CD14-positive monocyte (primary cell): ENCODE results near the gene PRSS50. TPM values are rescaled to one million over a fixed set of nuclear protein-coding genes. Genes with fewer than 3 reads are reported as not detected.

Source experiments
- DNase-seq, 3 donors: peaks; one replicate each; pipeline ENCODE4 v3.0.0-alpha.2; 2011 to 2022
- H2AFZ ChIP-seq: 2 replicates; pipeline ENCODE4 v1.6.0; 2012; ENCODE audit warnings: mild to moderate bottlenecking, low read depth, low read length, inconsistent platforms; ENCODE audit not compliant: insufficient read depth, poor library complexity, severe bottlenecking
- H3K27ac ChIP-seq, 2 donors: 1 replicate in 1 of 2; 2 replicates in 1 of 2; pipeline ENCODE4 v1.5.1; 2012 to 2013; ENCODE audit warnings: low read length in 2 of 2, control low read depth in 1 of 2, inconsistent platforms in 1 of 2, low read depth in 1 of 2, mild to moderate bottlenecking in 1 of 2
- H3K27me3 ChIP-seq, 2 donors: one replicate each; pipeline versions ENCODE4 v1.6.0 to v1.6.1; 2011 to 2013; ENCODE audit warnings: low read length in 2 of 2; ENCODE audit not compliant: control insufficient read depth in 2 of 2, insufficient read depth in 2 of 2
- H3K36me3 ChIP-seq, 2 donors: replicated peaks in 1 of 2; 1 replicate in 1 of 2; 2 replicates in 1 of 2; pipeline versions ENCODE4 v1.5.1 to v1.6.1; 2012 to 2013; ENCODE audit warnings: low read length in 2 of 2, control low read depth in 1 of 2, inconsistent platforms in 1 of 2, mild to moderate bottlenecking in 1 of 2; ENCODE audit not compliant: insufficient read depth in 2 of 2, control insufficient read depth in 1 of 2
- H3K4me1 ChIP-seq, 2 donors: 1 replicate in 1 of 2; 2 replicates in 1 of 2; pipeline versions ENCODE4 v1.5.1 to v1.6.1; 2012 to 2013; ENCODE audit warnings: low read length in 2 of 2, control low read depth in 1 of 2, inconsistent platforms in 1 of 2, mild to moderate bottlenecking in 1 of 2, moderate library complexity in 1 of 2; ENCODE audit not compliant: insufficient read depth in 2 of 2, control insufficient read depth in 1 of 2
- H3K4me2 ChIP-seq: replicated peaks from 2 replicates; pipeline ENCODE3; 2012; ENCODE audit warnings: low read length, moderate library complexity, mild to moderate bottlenecking; ENCODE audit not compliant: poor library complexity, severe bottlenecking; ENCODE audit errors: extremely low read depth
- H3K4me3 ChIP-seq, 3 experiments: fragments of 200-600 bp in 1 of 3; sonication (generic) in 1 of 3; replicated peaks in 1 of 3; 1 replicate in 2 of 3; 2 replicates in 1 of 3; pipeline ENCODE4 v1.5.1; 2011 to 2013; ENCODE audit warnings: low read length in 3 of 3, mild to moderate bottlenecking in 3 of 3, control low read depth in 2 of 3, low read depth in 2 of 3, inconsistent platforms in 1 of 3, moderate library complexity in 1 of 3
- H3K79me2 ChIP-seq: 2 replicates; pipeline ENCODE4 v1.6.0; 2012; ENCODE audit warnings: mild to moderate bottlenecking, control low read depth, inconsistent platforms, low read length, moderate library complexity; ENCODE audit not compliant: insufficient read depth
- H3K9ac ChIP-seq: 2 replicates; pipeline ENCODE4 v1.6.0; 2017; ENCODE audit warnings: low read length, mild to moderate bottlenecking; ENCODE audit not compliant: insufficient read depth, poor library complexity, severe bottlenecking
- H3K9me3 ChIP-seq, 2 donors: replicated peaks in 1 of 2; 1 replicate in 1 of 2; 2 replicates in 1 of 2; pipeline versions ENCODE4 v1.5.1 to v1.6.1; 2012 to 2013; ENCODE audit warnings: low read length in 2 of 2, control low read depth in 1 of 2; ENCODE audit not compliant: control insufficient read depth in 1 of 2, insufficient read depth in 1 of 2
- H4K20me1 ChIP-seq: 2 replicates; pipeline ENCODE4 v1.6.0; 2012; ENCODE audit warnings: mild to moderate bottlenecking, low read length, control low read depth, moderate library complexity; ENCODE audit not compliant: insufficient read depth
- H3K27ac Mint-ChIP-seq, 7 donors: one replicate each; pipeline ENCODE4 v1.8.0; 2020; ENCODE audit warnings: mild to moderate bottlenecking in 7 of 7, mixed read lengths in 7 of 7, moderate library complexity in 6 of 7, inconsistent platforms in 2 of 7
- H3K27me3 Mint-ChIP-seq, 3 donors: one replicate each; pipeline ENCODE4 v1.8.0; 2021 to 2022; ENCODE audit warnings: low read depth in 3 of 3, mild to moderate bottlenecking in 3 of 3, mixed read lengths in 3 of 3, moderate library complexity in 3 of 3, inconsistent platforms in 1 of 3
- H3K36me3 Mint-ChIP-seq, 2 donors: one replicate each; pipeline ENCODE4 v1.8.0; 2020; ENCODE audit warnings: mixed read lengths in 2 of 2, inconsistent platforms in 1 of 2, mild to moderate bottlenecking in 1 of 2
- H3K4me1 Mint-ChIP-seq: one replicate; pipeline ENCODE4 v1.8.0; 2020; ENCODE audit warnings: mild to moderate bottlenecking, mixed read lengths
- H3K4me3 Mint-ChIP-seq, 2 donors: one replicate each; pipeline ENCODE4 v1.8.0; 2020; ENCODE audit warnings: mild to moderate bottlenecking in 2 of 2, mixed read lengths in 2 of 2, moderate library complexity in 1 of 2
- H3K9me3 Mint-ChIP-seq, 7 donors: one replicate each; pipeline ENCODE4 v1.8.0; 2020 to 2022; ENCODE audit warnings: mixed read lengths in 7 of 7, mild to moderate bottlenecking in 6 of 7, moderate library complexity in 6 of 7, inconsistent platforms in 2 of 7
- WGBS: methylation state at CpG from one replicate; pipeline ENCODE4 v1.1.5; 2013; ENCODE audit warnings: missing lambda C conversion rate; ENCODE audit not compliant: insufficient coverage; 5-methylcytosine and 5-hydroxymethylcytosine counted together
- intact Hi-C, 2 donors: fragments of 100-400 bp; cut with micrococcal nuclease; formaldehyde crosslinking; loops; one replicate each; pipeline versions ENCODE4 v1.15.0 to v1.15.1; 2023
- polyA plus RNA-seq, 3 donors: library from polyadenylated mRNA; depleted of rRNA in 1 of 3; unstranded in 2 of 3; stranded (reverse) in 1 of 3; fragments of 300-500 nt in 2 of 3; fragments of >200 nt in 1 of 3; fragmentation: Illumina TruSeq in 2 of 3; gene quantifications; 1 replicate in 2 of 3; 2 replicates in 1 of 3; pipeline ENCODE4 v1.2.3, GENCODE V29; 2012 to 2021
- TF ChIP-seq, protein P1 (sequence below): fragments of 200-600 bp; IDR thresholded peaks from one replicate; pipeline ENCODE4 v1.8.0; 2022; ENCODE audit warnings: antibody characterized with exemption, mild to moderate bottlenecking

The PRSS50 gene
- polyA plus RNA-seq, 3 donors: not detected

DNA sequence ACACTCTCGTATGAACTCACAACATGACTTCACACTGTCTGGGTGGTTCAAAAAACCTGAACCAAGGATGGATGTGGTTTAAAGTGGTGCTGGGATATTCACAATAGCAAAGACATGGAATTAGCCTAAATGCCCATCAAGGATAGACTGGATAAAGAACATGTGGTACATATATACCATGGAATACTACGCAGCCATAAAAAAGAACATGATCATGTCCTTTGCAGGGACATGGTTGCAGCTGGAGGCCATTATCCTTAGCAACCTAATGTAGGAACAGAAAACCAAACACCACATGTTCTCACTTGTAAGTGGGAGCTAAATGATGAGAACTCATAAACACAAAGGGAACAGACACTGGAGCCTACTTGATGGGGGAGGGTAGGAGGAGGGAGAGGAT lies 3.3 kb upstream of the PRSS50 start:
- Mint-ChIP-seq H3K36me3 (no peaks in the 10 kb centered on the region), H3K4me3 (no peak overlapping the region), H3K4me1 (peaks cover 2% of the 10 kb centered on the region), H3K27ac (no peak overlapping the region), H3K9me3 (peaks cover 0 to 4% (median 0%) of the 10 kb centered on the region in 7 donors), H3K27me3 (peaks cover 18 to 30% (median 18%) of the 10 kb centered on the region in 3 donors)
- no peak for DNase-seq
- H3K4me2 ChIP-seq: no peak overlapping the region
- no peaks in the 10 kb centered on the region for H3K79me2 ChIP-seq
- no peak overlapping the region for H3K27ac ChIP-seq
- no peaks in the 10 kb centered on the region for H3K4me1 ChIP-seq
- no peak overlapping the region for H3K9ac ChIP-seq
- no peak overlapping the region for H3K4me3 ChIP-seq
- TF ChIP-seq, protein P1, sequence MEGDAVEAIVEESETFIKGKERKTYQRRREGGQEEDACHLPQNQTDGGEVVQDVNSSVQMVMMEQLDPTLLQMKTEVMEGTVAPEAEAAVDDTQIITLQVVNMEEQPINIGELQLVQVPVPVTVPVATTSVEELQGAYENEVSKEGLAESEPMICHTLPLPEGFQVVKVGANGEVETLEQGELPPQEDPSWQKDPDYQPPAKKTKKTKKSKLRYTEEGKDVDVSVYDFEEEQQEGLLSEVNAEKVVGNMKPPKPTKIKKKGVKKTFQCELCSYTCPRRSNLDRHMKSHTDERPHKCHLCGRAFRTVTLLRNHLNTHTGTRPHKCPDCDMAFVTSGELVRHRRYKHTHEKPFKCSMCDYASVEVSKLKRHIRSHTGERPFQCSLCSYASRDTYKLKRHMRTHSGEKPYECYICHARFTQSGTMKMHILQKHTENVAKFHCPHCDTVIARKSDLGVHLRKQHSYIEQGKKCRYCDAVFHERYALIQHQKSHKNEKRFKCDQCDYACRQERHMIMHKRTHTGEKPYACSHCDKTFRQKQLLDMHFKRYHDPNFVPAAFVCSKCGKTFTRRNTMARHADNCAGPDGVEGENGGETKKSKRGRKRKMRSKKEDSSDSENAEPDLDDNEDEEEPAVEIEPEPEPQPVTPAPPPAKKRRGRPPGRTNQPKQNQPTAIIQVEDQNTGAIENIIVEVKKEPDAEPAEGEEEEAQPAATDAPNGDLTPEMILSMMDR: no peak
- no peaks in the 10 kb centered on the region for H3K27me3 ChIP-seq
- no peak overlapping the region for H2AFZ ChIP-seq
- H4K20me1 ChIP-seq: no peaks in the 10 kb centered on the region
- intact Hi-C loops: no loop called here
- no peaks in the 10 kb centered on the region for H3K9me3 ChIP-seq
- no peaks in the 10 kb centered on the region for H3K36me3 ChIP-seq
- no CpG with 5 or more reads among the region's 2 CpGs for WGBS

DNA sequence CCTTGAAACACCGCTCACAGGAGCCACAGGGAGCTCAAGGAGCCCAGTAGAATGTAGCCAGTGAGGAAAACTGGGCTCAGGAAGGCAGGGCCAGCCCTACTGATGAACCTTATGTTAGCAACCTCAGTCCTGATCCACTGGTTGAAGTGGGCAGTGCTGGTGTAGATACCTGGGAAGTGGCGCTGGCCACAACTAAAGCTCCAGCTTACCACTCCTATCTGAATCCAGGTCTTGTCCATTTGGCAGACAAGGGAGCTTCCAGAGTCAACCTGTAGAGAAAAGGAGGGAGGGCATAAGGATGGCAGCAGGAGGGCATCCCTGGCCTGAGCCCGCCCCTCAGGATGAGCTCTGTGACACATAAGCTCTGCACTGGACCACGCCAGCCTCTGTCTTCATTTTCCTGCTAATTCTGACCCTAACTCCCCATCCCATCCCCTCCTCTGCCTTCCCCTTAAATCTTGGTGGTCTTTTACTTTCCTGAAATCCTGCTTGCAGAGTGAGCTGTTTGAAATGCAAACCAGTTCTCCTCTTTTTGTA lies 2.1 kb upstream of the PRSS50 start:
- Mint-ChIP-seq H3K9me3 (peaks cover 0 to 4% (median 0%) of the 10 kb centered on the region in 7 donors), H3K4me3 (no peak overlapping the region), H3K4me1 (peaks cover 2% of the 10 kb centered on the region), H3K36me3 (no peaks in the 10 kb centered on the region), H3K27ac (peak overlapping the region in 1 of 7 donors; percentile 43), H3K27me3 (peaks cover 12 to 30% (median 17%) of the 10 kb centered on the region in 3 donors)
- H3K4me2 ChIP-seq: no peak overlapping the region
- no peaks in the 10 kb centered on the region for H3K79me2 ChIP-seq
- no peaks in the 10 kb centered on the region for H3K36me3 ChIP-seq
- WGBS: 100% methylated on average over 1 of the region's 4 CpGs
- no peaks in the 10 kb centered on the region for H3K4me1 ChIP-seq
- H3K27ac ChIP-seq: no peak overlapping the region
- H3K9ac ChIP-seq: no peak overlapping the region
- intact Hi-C loops: no loop called here
- TF ChIP-seq, protein P1: no peak
- no peaks in the 10 kb centered on the region for H3K9me3 ChIP-seq
- no peaks in the 10 kb centered on the region for H4K20me1 ChIP-seq
- H3K27me3 ChIP-seq: no peaks in the 10 kb centered on the region
- no peak for DNase-seq
- no peak overlapping the region for H2AFZ ChIP-seq
- no peak overlapping the region for H3K4me3 ChIP-seq
